ENCODE data around the gene WASF2. TPM values are rescaled to one million over a fixed set of nuclear protein-coding genes. Genes with fewer than 3 reads are reported as not detected.

WASF2 gene
- polyA plus RNA-seq, 1 experiment = 62.7 TPM

DNA sequence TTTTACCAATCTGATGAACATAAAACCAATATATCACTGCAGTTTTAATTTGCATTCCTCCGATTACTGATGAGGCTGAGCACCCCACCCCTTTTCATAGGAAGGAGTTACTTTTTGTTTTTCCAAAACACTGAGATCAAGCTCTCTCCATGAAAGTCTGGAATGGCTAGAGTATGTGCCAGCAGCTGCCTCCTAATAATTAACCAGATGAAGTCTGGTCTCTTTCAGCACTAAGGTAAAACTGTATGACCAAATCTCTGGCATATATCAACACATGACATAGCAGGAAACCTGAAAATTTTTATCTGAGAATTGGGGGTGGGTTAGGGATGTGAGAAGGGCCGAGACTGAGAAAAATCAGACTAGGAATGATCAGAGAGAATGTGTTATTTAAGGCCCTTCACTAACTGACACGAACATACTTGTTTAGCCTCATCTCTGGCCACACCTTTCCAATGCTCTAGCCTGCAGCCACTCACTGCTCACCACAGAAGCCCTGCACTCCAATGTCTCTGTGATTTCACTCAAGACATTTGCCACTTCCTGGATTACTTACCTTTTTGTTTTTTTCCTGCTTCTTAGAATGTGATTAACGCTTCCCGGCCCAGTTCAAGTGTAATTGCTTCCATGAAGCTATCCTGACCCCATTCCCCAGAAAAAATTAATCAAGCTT lies 34.7 kb downstream of the WASF2 start:
- no peak overlapping the region for H3K4me3 ChIP-seq (ENCODE audit: low read depth, low read length)
- H3K27me3 ChIP-seq (ENCODE audit: control insufficient read depth, insufficient read depth, low read length) = no peaks in the 10 kb centered on the region
- H3K27ac ChIP-seq (ENCODE audit: low read depth, low read length) = no peak overlapping the region
- TF ChIP-seq, protein P1, sequence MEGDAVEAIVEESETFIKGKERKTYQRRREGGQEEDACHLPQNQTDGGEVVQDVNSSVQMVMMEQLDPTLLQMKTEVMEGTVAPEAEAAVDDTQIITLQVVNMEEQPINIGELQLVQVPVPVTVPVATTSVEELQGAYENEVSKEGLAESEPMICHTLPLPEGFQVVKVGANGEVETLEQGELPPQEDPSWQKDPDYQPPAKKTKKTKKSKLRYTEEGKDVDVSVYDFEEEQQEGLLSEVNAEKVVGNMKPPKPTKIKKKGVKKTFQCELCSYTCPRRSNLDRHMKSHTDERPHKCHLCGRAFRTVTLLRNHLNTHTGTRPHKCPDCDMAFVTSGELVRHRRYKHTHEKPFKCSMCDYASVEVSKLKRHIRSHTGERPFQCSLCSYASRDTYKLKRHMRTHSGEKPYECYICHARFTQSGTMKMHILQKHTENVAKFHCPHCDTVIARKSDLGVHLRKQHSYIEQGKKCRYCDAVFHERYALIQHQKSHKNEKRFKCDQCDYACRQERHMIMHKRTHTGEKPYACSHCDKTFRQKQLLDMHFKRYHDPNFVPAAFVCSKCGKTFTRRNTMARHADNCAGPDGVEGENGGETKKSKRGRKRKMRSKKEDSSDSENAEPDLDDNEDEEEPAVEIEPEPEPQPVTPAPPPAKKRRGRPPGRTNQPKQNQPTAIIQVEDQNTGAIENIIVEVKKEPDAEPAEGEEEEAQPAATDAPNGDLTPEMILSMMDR (IDR thresholded peaks at IDR 0.05; ENCODE audit: low read depth, low read length) = no peak
- ChIA-PET POLR2A (no interaction called here), CTCF (interaction anchor here (0.7 kb wide), 1 partner anchor 31 kb away, joined by 3 read pairs; no protein-coding TSS in a partner anchor)
- no peak for DNase-seq (ENCODE audit: low read depth, low spot score)
- no peaks in the 10 kb centered on the region for H3K9me3 ChIP-seq (ENCODE audit: control insufficient read depth, insufficient read depth, low read length)

DNA sequence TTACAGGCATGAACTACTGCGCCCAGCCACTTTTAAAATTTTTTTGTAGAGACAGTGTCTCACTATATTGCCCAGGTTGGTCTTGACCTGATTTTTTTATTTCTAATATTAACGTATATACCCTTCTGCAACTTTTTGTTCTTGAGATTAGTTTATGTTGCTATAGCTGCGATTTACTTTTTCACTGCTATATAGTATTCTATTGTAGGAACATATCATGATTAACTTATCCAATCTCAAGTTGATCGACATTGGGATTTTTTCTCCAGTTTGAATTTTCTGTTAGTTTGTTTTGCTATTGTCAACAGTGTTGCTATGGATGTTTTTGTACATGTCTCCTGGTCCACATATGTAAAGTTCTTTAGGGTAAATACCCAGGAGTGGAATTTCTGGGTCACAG lies 35.4 kb downstream of the WASF2 start:
- no peaks in the 10 kb centered on the region for H3K9me3 ChIP-seq (ENCODE audit: control insufficient read depth, insufficient read depth, low read length)
- CTCF ChIA-PET = no interaction called here
- H3K27me3 ChIP-seq (ENCODE audit: control insufficient read depth, insufficient read depth, low read length) = no peaks in the 10 kb centered on the region
- POLR2A ChIA-PET = no interaction called here
- no peak overlapping the region for H3K4me3 ChIP-seq (ENCODE audit: low read depth, low read length)
- no peak for DNase-seq (ENCODE audit: low read depth, low spot score)
- TF ChIP-seq, protein P1 (IDR thresholded peaks at IDR 0.05; ENCODE audit: low read depth, low read length) = no peak
- H3K27ac ChIP-seq (ENCODE audit: low read depth, low read length) = no peak overlapping the region

DNA sequence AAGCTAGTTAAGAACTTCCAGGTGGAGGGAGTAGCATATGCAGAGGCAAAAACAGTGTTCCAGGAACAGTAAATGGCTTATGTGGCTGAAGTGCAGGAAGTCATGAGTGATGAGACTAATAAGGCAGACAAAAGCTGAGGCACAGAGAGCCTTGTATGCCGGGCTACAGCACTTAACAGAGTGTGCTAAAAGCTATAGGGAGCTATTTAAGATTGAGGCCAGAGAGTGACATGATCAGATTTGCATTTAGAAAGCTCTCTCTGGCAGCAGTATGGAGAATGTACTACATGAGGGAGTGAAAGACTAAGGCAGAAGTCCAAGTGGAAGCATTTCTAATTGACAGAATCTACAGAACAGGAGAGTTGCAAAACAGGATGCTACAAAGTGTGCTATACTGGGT lies 38.6 kb downstream of the WASF2 start:
- H3K27me3 ChIP-seq (ENCODE audit: control insufficient read depth, insufficient read depth, low read length) = no peaks in the 10 kb centered on the region
- no peak overlapping the region for H3K27ac ChIP-seq (ENCODE audit: low read depth, low read length)
- TF ChIP-seq, protein P1 (IDR thresholded peaks at IDR 0.05; ENCODE audit: low read depth, low read length) = no peak
- DNase-seq (ENCODE audit: low read depth, low spot score) = no peak
- no peaks in the 10 kb centered on the region for H3K9me3 ChIP-seq (ENCODE audit: control insufficient read depth, insufficient read depth, low read length)
- no peak overlapping the region for H3K4me3 ChIP-seq (ENCODE audit: low read depth, low read length)
- ChIA-PET POLR2A (interaction anchor here (1.1 kb wide), 1 partner anchor 13 kb away, joined by 3 read pairs; no protein-coding TSS in a partner anchor), CTCF (interaction anchor here (0.6 to 1.0 kb wide), 2 partner anchors 72 to 117 kb away, joined by 3 to 4 read pairs; no protein-coding TSS in a partner anchor)

DNA sequence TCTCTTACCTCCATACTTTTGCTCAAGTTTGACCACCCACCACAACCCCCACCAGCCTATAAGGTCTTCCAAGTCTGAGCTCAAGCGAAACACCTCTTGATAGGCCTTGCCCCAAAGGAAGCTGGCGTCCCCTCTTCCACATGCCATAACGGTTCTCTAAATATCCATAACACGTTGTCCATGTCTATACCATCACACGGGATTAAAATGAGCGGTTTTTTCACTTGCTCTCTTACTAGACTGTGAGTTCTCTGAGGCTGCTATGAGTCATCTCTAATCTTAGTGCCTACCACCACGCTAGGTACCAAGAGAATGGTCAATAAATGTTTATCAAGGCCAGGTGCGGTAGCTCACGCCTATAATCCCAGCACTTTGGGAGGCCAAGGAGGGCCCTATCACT lies 41.0 kb downstream of the WASF2 start:
- POLR2A ChIA-PET = no interaction called here
- H3K4me3 ChIP-seq (ENCODE audit: low read depth, low read length) = no peak overlapping the region
- TF ChIP-seq, protein P1 (IDR thresholded peaks at IDR 0.05; ENCODE audit: low read depth, low read length) = no peak
- no peak for DNase-seq (ENCODE audit: low read depth, low spot score)
- H3K27ac ChIP-seq (ENCODE audit: low read depth, low read length) = no peak overlapping the region
- no peaks in the 10 kb centered on the region for H3K27me3 ChIP-seq (ENCODE audit: control insufficient read depth, insufficient read depth, low read length)
- H3K9me3 ChIP-seq (ENCODE audit: control insufficient read depth, insufficient read depth, low read length) = no peaks in the 10 kb centered on the region
- CTCF ChIA-PET = interaction anchor here (0.7 kb wide), 1 partner anchor 108 kb away, joined by 3 read pairs; no protein-coding TSS in a partner anchor

DNA sequence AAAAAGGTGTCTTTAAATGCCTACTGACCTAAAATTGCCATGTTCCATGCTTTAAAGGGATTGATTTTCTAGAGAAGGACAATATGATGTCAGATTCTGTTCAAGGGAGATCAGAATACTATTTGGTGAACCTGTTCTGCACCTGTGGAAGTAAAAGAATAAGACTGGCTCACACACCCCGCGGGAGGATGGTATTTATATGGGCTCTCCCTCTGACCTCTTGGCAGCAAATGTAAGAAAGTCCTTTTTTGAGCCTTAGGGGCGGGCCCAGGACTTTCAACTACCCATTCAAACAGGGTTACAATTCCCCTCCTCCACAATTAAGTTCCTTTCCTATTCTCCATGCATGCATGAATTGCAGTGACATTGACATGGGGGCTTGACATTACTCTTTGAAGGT lies 42.1 kb downstream of the WASF2 start:
- POLR2A ChIA-PET = interaction anchor here (1.1 kb wide), 1 partner anchor 21 kb away, joined by 4 read pairs; no protein-coding TSS in a partner anchor
- Histone ChIP-seq H3K27ac (ENCODE audit: low read depth, low read length) (no peak overlapping the region), H3K9me3 (ENCODE audit: control insufficient read depth, insufficient read depth, low read length) (no peaks in the 10 kb centered on the region), H3K4me3 (ENCODE audit: low read depth, low read length) (no peak overlapping the region), H3K27me3 (ENCODE audit: control insufficient read depth, insufficient read depth, low read length) (no peaks in the 10 kb centered on the region)
- CTCF ChIA-PET = interaction anchor here (1.1 kb wide), 1 partner anchor 109 kb away, joined by 4 read pairs; no protein-coding TSS in a partner anchor
- DNase-seq (ENCODE audit: low read depth, low spot score) = no peak
- TF ChIP-seq, protein P1 (IDR thresholded peaks at IDR 0.05; ENCODE audit: low read depth, low read length) = no peak

Measured in AG04450 (cell line).